ENCODE data around the gene ATP1A4.

The ATP1A4 gene

DNA sequence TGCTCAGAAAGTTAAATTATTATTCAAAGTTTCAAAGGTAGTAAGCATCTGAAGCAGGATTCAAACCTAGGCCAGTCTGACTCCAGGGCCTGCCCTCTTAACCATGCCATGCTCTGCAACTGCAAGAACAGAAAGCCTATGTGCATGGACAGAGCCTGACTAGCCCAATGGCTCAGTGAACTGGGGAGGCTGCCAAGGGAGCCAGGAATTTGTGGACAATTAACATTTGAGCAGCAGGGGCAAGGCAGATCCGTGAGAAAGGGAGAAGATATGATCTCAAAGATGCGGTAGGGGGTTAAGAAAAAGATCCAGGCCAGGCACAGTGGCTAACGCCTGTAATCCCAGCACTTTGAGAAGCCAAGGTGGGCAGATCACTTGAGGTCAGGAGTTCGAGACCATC is 6.5 kb upstream of the ATP1A4 start:
- no peaks in the 10 kb centered on the region for H3K36me3 ChIP-seq (ENCODE audit: insufficient read depth, low read length)
- no peaks in the 10 kb centered on the region for H3K4me1 ChIP-seq (ENCODE audit: insufficient read depth, low read length)
- no peaks in the 10 kb centered on the region for H3K9me3 ChIP-seq (ENCODE audit: control insufficient read depth, insufficient read depth, low read length)
- H3K9ac ChIP-seq (ENCODE audit: low read depth, low read length), result no peak overlapping the region

DNA sequence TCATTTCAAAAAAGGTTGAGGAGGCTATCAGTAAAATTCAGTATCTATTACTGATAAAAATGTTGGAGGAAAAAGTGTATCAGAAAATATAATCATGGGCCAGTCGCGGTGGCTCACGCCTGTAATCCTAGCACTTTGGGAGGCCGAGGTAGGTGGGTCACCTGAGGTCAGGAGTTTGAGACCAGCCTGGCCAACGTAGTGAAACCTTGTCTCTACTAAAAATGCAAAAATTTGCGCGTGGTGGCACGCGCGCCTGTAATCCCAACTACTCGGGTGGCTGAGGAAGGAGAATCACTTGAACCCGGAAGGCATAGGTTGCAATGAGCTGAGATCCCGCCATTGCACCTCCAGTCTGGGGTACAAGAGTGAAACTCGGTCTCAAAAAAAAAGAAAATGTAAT is 5.3 kb upstream of the ATP1A4 start:
- Histone ChIP-seq H3K9me3 (ENCODE audit: control insufficient read depth, insufficient read depth, low read length) (no peaks in the 10 kb centered on the region), H3K9ac (ENCODE audit: low read depth, low read length) (no peak overlapping the region), H3K4me1 (ENCODE audit: insufficient read depth, low read length) (no peaks in the 10 kb centered on the region), H3K36me3 (ENCODE audit: insufficient read depth, low read length) (no peaks in the 10 kb centered on the region)

DNA sequence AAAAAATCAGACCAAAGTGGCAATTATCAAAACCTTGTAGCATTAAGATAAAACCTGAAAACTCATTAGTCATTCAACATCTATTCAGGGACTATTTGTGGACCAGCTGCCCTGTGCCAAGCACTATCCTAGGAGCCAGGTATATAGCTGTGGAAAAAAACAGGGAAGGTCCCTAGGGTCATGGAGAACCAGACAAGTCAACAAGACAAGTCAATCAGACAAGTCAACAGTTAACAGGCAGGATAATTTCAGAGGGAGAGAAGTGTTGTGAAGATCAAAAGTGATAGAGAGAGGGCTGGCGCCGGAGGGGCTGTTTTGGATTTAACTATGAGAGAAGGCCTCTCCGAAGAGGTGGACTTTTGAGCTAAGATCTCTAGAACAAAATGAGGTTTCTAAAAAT is 3.3 kb upstream of the ATP1A4 start:
- H3K9me3 ChIP-seq (ENCODE audit: control insufficient read depth, insufficient read depth, low read length), result no peaks in the 10 kb centered on the region
- H3K4me1 ChIP-seq (ENCODE audit: insufficient read depth, low read length), result no peaks in the 10 kb centered on the region
- H3K36me3 ChIP-seq (ENCODE audit: insufficient read depth, low read length), result no peaks in the 10 kb centered on the region
- H3K9ac ChIP-seq (ENCODE audit: low read depth, low read length), result no peak overlapping the region

DNA sequence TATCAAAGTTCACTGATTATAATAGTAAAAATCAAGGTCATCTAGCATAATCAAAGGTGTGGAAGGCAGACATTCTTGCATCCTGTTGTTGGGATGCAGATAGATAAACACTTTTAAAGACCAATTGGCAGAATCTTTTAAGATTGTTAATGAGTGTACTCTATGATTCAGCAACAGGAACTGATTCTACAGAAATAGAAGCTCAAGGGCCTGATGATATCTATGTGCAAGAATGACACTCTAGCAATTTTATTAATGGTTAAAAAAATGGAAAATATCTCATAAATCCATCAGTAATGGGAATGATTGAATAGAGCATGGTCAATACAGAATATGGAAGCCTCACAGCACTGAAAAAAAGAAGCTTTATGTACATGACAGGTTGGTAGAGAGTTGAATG is 2.2 kb upstream of the ATP1A4 start:
- H3K9me3 ChIP-seq (ENCODE audit: control insufficient read depth, insufficient read depth, low read length), result no peaks in the 10 kb centered on the region
- no peaks in the 10 kb centered on the region for H3K36me3 ChIP-seq (ENCODE audit: insufficient read depth, low read length)
- H3K9ac ChIP-seq (ENCODE audit: low read depth, low read length), result no peak overlapping the region
- no peaks in the 10 kb centered on the region for H3K4me1 ChIP-seq (ENCODE audit: insufficient read depth, low read length)

DNA sequence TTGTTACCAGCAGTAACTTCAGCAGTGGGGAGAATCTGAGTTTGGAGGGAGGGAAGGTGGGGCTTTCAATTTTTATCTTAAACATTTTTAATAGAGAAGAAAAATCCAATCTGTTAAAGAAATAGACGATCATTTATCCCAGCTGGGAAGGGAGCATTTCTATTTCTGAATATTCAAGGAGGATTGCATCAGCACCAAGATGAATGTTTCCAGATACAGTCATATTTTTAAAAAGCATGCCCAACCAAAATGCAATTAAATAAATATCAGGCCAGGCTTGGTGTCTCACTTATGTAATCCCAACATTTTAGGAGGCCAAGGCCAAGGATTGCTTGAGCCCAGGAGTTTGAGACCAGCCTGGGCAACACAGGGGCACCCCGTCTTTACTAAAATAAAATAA is 1.7 kb upstream of the ATP1A4 start:
- H3K36me3 ChIP-seq (ENCODE audit: insufficient read depth, low read length), result no peaks in the 10 kb centered on the region
- no peaks in the 10 kb centered on the region for H3K9me3 ChIP-seq (ENCODE audit: control insufficient read depth, insufficient read depth, low read length)
- H3K9ac ChIP-seq (ENCODE audit: low read depth, low read length), result no peak overlapping the region
- H3K4me1 ChIP-seq (ENCODE audit: insufficient read depth, low read length), result no peaks in the 10 kb centered on the region

DNA sequence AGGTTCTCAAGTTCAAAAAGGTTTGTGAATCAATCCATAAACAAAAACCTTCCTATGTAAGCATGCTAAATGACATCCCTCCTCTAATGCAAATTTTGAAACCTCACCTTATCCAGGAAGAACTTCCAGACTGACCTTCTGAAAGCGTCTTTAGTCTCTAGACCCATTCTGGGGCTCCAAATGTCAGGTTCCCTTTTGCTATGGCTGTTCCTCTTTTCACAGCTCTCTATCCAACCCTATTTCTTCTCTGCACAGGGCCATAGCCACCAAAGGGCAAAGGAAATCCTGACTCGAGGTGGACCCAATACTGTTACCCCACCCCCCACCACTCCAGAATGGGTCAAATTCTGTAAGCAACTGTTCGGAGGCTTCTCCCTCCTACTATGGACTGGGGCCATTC is 3.4 kb downstream of the ATP1A4 start:
- Histone ChIP-seq H3K9ac (ENCODE audit: low read depth, low read length) (no peak overlapping the region), H3K4me1 (ENCODE audit: insufficient read depth, low read length) (no peaks in the 10 kb centered on the region), H3K36me3 (ENCODE audit: insufficient read depth, low read length) (no peaks in the 10 kb centered on the region), H3K9me3 (ENCODE audit: control insufficient read depth, insufficient read depth, low read length) (no peaks in the 10 kb centered on the region)

DNA sequence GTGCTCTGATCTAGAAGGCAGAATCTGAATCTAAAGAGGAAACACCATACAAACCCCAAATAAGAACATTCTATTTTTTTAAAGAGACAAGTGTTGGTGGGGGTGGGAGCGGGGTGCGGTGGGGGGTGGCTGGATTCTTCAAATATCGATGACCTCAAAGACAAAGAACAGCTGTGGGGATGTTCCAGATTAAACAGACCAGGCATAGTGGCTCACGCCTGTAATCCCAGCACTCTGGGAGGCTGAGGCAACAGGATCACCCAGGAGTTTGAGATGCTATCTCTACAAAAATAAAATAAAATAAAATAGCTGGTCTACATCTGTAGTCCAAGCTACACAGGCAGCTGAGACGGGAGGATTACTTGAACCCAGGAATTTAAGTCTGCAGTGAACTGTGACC is 5.0 kb downstream of the ATP1A4 start:
- no peaks in the 10 kb centered on the region for H3K4me1 ChIP-seq (ENCODE audit: insufficient read depth, low read length)
- no peak overlapping the region for H3K9ac ChIP-seq (ENCODE audit: low read depth, low read length)
- H3K9me3 ChIP-seq (ENCODE audit: control insufficient read depth, insufficient read depth, low read length), result no peaks in the 10 kb centered on the region
- no peaks in the 10 kb centered on the region for H3K36me3 ChIP-seq (ENCODE audit: insufficient read depth, low read length)

DNA sequence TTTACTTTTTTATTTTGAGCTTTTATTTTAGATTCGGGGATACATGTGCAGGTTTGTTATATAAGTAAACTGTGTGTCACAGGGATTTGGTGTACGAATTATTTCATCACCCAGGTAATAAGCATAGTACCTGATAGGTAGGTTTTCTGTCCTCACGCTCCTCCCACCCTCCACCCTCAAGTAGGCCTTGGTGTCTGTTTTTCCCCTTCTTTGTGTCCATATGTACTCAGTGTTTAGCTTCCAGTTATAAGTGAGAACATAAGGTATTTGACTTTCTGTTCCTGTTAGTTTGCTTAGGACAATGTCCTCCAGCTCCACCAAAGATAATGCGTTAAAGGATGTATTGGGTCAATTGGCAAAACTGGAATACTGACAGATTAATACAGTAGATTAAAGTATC is 5.8 kb downstream of the ATP1A4 start:
- Histone ChIP-seq H3K36me3 (ENCODE audit: insufficient read depth, low read length) (no peaks in the 10 kb centered on the region), H3K9me3 (ENCODE audit: control insufficient read depth, insufficient read depth, low read length) (no peaks in the 10 kb centered on the region), H3K4me1 (ENCODE audit: insufficient read depth, low read length) (no peaks in the 10 kb centered on the region), H3K9ac (ENCODE audit: low read depth, low read length) (no peak overlapping the region)

DNA sequence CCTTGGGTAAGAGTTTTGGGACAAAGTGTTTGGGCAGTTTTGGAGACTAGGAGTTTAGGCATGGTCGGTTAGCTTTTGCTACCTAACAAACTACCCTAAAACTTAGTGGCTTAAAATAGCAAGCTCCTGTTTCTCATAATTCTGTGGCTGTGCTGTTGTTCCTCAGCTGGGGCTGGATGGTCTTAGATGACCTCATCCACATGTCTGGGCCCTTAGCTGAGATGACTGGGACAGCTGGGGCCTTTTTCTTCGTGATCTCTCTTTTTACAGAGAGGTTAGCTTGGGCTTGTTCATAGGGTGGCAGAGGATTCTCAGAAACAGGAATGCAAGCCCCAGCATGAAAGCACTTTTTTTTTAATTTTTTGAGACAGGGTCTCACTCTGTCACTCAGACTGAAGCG is 6.6 kb downstream of the ATP1A4 start:
- no peaks in the 10 kb centered on the region for H3K36me3 ChIP-seq (ENCODE audit: insufficient read depth, low read length)
- H3K9ac ChIP-seq (ENCODE audit: low read depth, low read length), result no peak overlapping the region
- H3K4me1 ChIP-seq (ENCODE audit: insufficient read depth, low read length), result no peaks in the 10 kb centered on the region
- no peaks in the 10 kb centered on the region for H3K9me3 ChIP-seq (ENCODE audit: control insufficient read depth, insufficient read depth, low read length)

DNA sequence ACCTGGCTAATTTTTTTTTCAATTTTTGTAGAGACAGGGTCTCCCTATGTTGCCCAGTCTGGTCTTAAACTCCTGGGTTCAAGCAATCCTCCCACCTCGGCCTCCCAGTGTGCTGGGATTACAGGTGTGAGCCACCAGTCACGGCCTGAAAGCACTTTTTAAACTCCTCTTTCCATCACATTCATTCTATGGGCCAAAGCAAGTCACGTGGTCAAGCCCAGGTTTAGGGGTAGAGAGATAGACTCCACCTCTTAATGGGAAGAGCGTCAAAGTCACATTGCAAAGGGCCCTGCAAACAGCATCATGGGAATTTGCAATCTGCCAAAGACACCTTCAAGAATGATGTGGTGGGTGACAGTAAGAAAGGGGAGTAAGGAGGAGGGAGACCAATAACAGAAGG is 7.1 kb downstream of the ATP1A4 start:
- Histone ChIP-seq H3K9me3 (ENCODE audit: control insufficient read depth, insufficient read depth, low read length) (no peaks in the 10 kb centered on the region), H3K36me3 (ENCODE audit: insufficient read depth, low read length) (no peaks in the 10 kb centered on the region), H3K4me1 (ENCODE audit: insufficient read depth, low read length) (no peaks in the 10 kb centered on the region), H3K9ac (ENCODE audit: low read depth, low read length) (no peak overlapping the region)

DNA sequence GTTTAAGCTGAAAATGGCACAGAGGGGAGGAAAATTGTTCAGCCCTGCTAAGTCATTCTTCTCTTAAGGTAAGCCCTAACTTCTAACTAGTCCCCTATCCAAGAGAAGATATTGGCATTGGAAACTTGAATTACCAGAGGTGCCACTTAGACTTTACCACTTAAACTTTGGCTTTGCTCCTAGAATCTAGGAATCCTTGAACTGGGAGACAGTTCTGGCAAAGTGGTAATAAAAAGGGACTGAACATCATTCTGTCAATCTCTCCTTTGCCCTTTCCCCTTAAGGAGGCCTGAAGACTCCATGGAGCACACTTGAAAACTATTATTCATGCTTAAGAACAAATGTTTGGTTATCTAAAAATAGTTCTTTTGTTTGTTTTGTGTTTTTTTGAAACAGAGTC is 8.4 kb downstream of the ATP1A4 start:
- Histone ChIP-seq H3K36me3 (ENCODE audit: insufficient read depth, low read length) (no peaks in the 10 kb centered on the region), H3K9me3 (ENCODE audit: control insufficient read depth, insufficient read depth, low read length) (no peaks in the 10 kb centered on the region), H3K9ac (ENCODE audit: low read depth, low read length) (no peak overlapping the region), H3K4me1 (ENCODE audit: insufficient read depth, low read length) (no peaks in the 10 kb centered on the region)

DNA sequence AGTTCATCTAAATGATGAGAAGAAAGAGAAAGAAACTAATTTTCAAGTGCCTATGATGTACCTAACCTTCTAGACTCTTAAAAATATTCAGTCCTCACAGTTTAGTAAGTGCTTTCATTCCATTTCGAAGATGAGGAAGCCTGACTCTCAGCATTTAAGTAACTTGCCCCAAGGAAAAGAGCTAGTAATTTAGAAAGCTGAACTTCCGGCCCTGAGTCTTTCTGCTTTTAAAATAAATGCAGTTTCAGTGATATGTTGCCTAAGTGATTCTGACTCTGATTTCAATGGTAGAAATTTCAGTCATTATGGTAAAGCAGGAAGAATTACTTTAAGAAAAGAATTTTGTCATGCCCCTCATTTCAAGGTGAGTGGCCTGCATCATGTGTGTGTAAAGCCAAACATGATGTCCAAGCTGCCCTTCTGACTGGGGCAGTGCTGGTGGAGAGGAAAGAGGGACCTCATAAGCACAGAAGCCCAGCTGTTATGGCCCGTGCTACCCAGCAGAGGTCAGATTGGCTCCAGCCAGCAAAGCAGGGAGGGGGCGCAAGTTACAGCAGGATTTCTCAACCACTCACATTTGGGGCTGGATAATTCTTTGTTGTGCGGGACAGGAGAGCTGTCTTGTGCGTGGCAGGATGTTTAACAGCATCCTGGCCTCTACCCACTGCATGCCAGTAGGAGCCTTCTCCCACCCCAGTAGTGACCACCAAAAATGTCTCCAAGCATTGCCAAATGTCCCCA is 10.7 kb downstream of the ATP1A4 start:
- H3K9me3 ChIP-seq (ENCODE audit: control insufficient read depth, insufficient read depth, low read length), result no peaks in the 10 kb centered on the region
- no peaks in the 10 kb centered on the region for H3K36me3 ChIP-seq (ENCODE audit: insufficient read depth, low read length)
- no peak overlapping the region for H3K9ac ChIP-seq (ENCODE audit: low read depth, low read length)
- H3K4me1 ChIP-seq (ENCODE audit: insufficient read depth, low read length), result peaks cover 2% of the 10 kb centered on the region; the same call in 1 of the 2 replicates

DNA sequence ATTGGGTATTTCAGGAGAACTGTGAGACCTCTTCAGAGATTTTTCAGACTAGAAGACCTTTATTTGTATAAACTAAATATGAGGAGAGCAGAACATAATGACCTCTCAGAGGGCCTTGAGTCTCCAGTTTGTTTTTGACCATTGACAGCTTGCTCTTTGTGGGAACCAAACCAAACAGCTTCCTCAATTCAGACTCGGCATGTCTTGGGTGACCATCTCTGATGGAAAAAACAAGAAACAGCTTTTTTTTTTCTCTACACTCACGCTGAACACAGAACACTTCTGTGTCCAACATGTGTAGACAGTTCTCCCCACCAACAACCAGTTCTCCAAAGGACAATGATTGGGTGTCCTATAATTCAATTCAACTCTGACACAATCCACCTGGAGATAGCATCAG is 11.5 kb downstream of the ATP1A4 start:
- Histone ChIP-seq H3K36me3 (ENCODE audit: insufficient read depth, low read length) (no peaks in the 10 kb centered on the region), H3K4me1 (ENCODE audit: insufficient read depth, low read length) (peaks cover 9% of the 10 kb centered on the region), H3K9me3 (ENCODE audit: control insufficient read depth, insufficient read depth, low read length) (no peaks in the 10 kb centered on the region), H3K9ac (ENCODE audit: low read depth, low read length) (no peak overlapping the region)

DNA sequence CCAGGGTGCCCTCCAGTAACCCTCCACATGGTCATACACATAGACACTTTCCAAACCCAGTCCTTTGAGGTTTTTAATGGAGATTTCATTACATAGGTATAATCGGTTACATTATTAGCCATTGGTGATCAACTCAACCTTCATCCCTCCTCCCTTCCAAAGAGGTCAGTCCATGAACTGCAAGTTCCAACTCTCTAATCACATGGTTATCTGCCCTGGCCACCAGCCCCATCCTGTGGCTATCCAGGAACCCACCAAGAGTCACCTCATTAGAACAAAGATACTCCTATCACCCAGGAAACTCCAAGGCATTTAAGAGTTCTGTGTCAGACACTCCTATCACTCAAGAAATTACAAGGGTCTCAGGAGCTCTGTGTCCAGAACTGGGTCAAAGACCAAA is 12.2 kb downstream of the ATP1A4 start:
- H3K9ac ChIP-seq (ENCODE audit: low read depth, low read length), result no peak overlapping the region
- H3K9me3 ChIP-seq (ENCODE audit: control insufficient read depth, insufficient read depth, low read length), result no peaks in the 10 kb centered on the region
- H3K4me1 ChIP-seq (ENCODE audit: insufficient read depth, low read length), result peaks cover 13% of the 10 kb centered on the region
- H3K36me3 ChIP-seq (ENCODE audit: insufficient read depth, low read length), result no peaks in the 10 kb centered on the region

DNA sequence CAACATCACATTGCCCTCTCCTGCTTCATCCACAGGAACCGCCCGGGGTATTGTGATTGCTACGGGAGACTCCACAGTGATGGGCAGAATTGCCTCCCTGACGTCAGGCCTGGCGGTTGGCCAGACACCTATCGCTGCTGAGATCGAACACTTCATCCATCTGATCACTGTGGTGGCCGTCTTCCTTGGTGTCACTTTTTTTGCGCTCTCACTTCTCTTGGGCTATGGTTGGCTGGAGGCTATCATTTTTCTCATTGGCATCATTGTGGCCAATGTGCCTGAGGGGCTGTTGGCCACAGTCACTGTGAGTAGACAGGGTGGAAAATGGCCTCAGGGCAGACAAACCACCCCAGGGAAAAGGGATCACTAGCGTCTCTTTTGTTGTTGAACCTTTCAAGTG is 12.7 kb downstream of the ATP1A4 start:
- Histone ChIP-seq H3K4me1 (ENCODE audit: insufficient read depth, low read length) (peaks cover 17% of the 10 kb centered on the region), H3K9ac (ENCODE audit: low read depth, low read length) (no peak overlapping the region), H3K36me3 (ENCODE audit: insufficient read depth, low read length) (no peaks in the 10 kb centered on the region), H3K9me3 (ENCODE audit: control insufficient read depth, insufficient read depth, low read length) (no peaks in the 10 kb centered on the region)

Data from ES-I3 (cell line).